ENCODE results near the gene SPATA1.

Gene SPATA1

GRCh38 chr1:84508510-84508909, 2.3 kb downstream of the SPATA1 start:
- no peak for DNase-seq (ENCODE audit: low read depth in 2 of 2)

GRCh38 chr1:84509029-84509428, 2.8 kb downstream of the SPATA1 start:
- no peak for DNase-seq (ENCODE audit: low read depth in 2 of 2)

- DNase-seq (ENCODE audit: low read depth in 2 of 2) = no peak
Measured at GRCh38 chr1:84510165-84510564, 4.0 kb downstream of the SPATA1 start.

GRCh38 chr1:84510668-84511067, 4.5 kb downstream of the SPATA1 start:
- DNase-seq (ENCODE audit: low read depth in 2 of 2) = no peak

GRCh38 chr1:84524590-84524989, 18.4 kb downstream of the SPATA1 start:
- no peak for DNase-seq (ENCODE audit: low read depth in 2 of 2)

GRCh38 chr1:84525779-84526178, 19.6 kb downstream of the SPATA1 start:
- DNase-seq (ENCODE audit: low read depth in 2 of 2) = no peak

GRCh38 chr1:84538599-84538998, 32.4 kb downstream of the SPATA1 start:
- no peak for DNase-seq (ENCODE audit: low read depth in 2 of 2)

- no peak for DNase-seq (ENCODE audit: low read depth in 2 of 2)
Measured at GRCh38 chr1:84539972-84540371, 33.8 kb downstream of the SPATA1 start.

GRCh38 chr1:84540759-84541158, 34.6 kb downstream of the SPATA1 start:
- DNase-seq (ENCODE audit: low read depth in 2 of 2) = no peak

GRCh38 chr1:84541679-84542078, 35.5 kb downstream of the SPATA1 start:
- no peak for DNase-seq (ENCODE audit: low read depth in 2 of 2)

GRCh38 chr1:84550826-84551225, 44.6 kb downstream of the SPATA1 start:
- DNase-seq (ENCODE audit: low read depth in 2 of 2) = no peak

- no peak for DNase-seq (ENCODE audit: low read depth in 2 of 2)
Measured at GRCh38 chr1:84569216-84569615, 63.0 kb downstream of the SPATA1 start.

- no peak for DNase-seq (ENCODE audit: low read depth in 2 of 2)
Measured at GRCh38 chr1:84570436-84571149, 64.4 kb downstream of the SPATA1 start.

GRCh38 chr1:84571150-84571535, 65.0 kb downstream of the SPATA1 start:
- no peak for DNase-seq (ENCODE audit: low read depth in 2 of 2)

GRCh38 chr1:84573481-84573966, 67.3 kb downstream of the SPATA1 start:
- no peak for DNase-seq (ENCODE audit: low read depth in 2 of 2)

- peak; percentile 79 for DNase-seq (ENCODE audit: low read depth in 2 of 2)
Measured at GRCh38 chr1:84573967-84574842, 68.0 kb downstream of the SPATA1 start, which contains the start of gene CTBS. CTBS (minus strand) TSS chr1:84574440; CDS start chr1:84574415, 25 bp downstream.

- no peak for DNase-seq (ENCODE audit: low read depth in 2 of 2)
Measured at GRCh38 chr1:84574936-84575335, 68.8 kb downstream of the SPATA1 start.

GRCh38 chr1:84581648-84582047, 75.5 kb downstream of the SPATA1 start:
- no peak for DNase-seq (ENCODE audit: low read depth in 2 of 2)

- DNase-seq (ENCODE audit: low read depth in 2 of 2) = no peak
Measured at GRCh38 chr1:84582802-84583587, 76.8 kb downstream of the SPATA1 start.

- no peak for DNase-seq (ENCODE audit: low read depth in 2 of 2)
Measured at GRCh38 chr1:84583648-84584047, 77.5 kb downstream of the SPATA1 start.

- DNase-seq (ENCODE audit: low read depth in 2 of 2) = no peak
Measured at GRCh38 chr1:84584126-84584525, 77.9 kb downstream of the SPATA1 start.

- DNase-seq (ENCODE audit: low read depth in 2 of 2) = no peak
Measured at GRCh38 chr1:84585803-84586202, 79.6 kb downstream of the SPATA1 start.
